HG03159 (cell line): ENCODE data around the gene ZNF84.

Experiments used
- ATAC-seq: cut with Tn5 transposase; IDR thresholded peaks from one replicate; pipeline ENCODE4 v1.9.1; 2021; ENCODE audit warnings: mild to moderate bottlenecking, moderate library complexity; ENCODE audit not compliant: unreplicated experiment

The ZNF84 gene

DNA sequence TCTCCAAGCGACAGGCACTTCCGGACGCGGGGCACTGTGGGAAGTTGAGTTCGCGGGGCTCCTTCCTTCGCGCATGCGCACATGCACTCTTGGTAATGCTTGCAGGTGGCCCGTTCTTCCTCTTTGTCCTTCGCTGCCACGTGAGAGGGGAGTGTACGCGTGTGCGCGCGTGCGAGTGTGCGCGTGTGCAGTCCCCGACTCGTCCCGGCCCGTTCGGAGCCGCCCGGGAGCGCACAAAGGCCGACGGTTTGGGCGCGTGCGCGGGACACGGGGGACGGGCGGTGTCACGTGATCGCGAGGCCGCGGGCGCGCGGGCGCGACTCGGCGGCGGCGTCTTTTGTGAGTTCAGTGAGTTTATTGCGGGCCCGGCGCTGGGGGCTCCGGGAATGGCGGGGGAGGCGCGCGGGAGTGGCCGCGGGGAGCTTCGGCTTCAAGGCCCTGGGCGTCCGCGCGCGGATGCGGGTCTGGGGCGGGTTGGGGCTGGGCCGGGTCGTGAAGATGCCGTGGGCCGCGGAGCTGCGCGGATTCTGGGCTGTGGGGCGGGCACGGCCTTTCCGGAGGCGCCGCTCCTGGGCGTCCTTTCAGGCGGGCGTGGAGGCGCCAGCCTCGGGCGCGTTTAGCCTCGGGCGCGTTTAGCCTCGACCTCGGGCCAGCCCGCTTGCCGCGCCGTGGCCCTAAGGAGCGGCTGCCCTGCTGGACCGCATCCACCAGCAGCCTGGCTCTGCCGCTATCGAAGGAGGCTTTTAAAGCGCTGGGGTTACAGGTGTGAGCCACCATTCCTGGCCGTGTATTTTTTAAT is at the start of gene ZNF84:
Gene ZNF84 (plus strand): TSS at position 303 of the 799 bp plus-strand sequence. CDS start 3,959 bp downstream, outside the sequence.
- ATAC-seq, result peak; percentile 96

DNA sequence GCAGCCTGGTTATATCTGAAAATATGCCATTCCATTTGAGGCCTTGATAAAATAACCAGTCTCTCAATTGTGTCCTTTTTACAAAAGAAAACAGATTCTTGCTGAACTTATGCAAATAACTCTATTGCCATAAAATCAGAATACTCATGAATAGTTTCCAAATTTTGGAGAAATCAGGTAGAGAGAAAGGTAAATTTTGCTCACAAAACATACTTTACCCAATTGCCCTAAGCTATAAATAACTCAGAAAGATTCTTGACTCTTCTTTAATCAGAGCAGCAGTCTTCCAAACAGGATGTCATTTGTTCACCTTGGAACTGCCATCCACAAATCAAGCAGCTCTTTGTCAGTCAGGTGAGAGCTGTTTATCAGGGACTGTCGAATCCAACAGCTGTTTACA is 38.6 kb upstream of the ZNF84 start:
- no peak for ATAC-seq

DNA sequence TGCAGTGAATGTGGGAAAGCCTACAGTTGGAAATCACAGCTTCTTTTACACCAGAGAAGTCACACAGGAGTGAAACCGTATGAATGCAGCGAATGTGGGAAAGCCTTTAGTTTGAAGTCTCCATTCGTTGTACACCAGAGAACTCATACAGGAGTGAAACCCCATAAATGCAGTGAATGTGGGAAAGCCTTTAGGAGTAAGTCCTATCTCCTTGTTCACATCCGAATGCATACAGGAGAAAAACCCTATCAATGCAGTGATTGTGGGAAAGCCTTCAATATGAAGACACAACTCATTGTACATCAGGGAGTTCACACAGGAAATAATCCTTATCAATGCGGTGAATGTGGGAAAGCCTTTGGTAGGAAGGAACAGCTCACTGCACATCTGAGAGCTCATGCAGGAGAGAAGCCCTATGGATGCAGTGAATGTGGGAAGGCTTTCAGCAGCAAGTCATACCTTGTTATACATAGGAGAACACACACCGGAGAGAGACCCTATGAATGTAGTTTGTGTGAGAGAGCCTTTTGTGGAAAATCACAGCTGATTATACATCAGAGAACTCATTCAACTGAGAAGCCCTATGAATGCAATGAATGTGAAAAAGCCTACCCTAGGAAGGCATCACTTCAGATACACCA is 26.5 kb upstream of the ZNF84 start:
- ATAC-seq, result no peak

DNA sequence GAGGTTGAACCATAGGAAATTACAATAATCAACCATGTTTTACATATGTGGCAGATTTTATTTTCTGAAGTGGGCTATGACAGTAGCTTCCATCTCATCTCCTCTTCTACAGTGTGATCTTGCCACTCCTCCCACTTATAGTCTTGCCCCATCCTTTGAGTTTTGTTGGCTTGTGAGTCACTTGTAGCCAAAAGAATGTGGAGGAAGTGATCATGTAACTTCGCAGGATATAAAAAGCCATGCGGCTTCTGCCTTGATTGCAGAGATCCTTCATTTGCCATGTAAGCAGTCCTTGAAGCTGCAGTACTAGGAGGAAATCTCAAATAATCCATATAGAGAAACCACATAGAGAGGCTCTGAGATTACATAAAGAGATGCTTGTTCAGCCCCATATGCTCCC is 13.7 kb upstream of the ZNF84 start:
- no peak for ATAC-seq

DNA sequence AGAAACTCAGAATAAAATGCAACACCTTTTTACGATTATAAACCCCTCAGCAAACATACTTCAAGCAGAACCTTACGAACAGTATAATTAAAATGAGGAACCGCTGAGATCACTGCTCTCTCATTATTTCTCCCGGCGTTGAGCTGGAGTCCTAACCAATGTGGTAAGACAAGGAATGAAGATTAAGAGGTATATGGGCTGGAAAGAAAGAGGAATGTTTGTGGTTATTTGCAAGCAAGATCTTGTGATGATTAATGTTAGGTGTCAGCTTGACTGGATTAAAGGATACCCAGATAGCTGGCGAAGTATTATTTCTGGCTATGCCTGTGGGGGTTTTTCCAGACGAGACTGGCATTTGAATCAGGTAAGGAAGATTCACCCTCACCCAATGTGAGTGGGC is 10.3 kb upstream of the ZNF84 start:
- no peak for ATAC-seq

DNA sequence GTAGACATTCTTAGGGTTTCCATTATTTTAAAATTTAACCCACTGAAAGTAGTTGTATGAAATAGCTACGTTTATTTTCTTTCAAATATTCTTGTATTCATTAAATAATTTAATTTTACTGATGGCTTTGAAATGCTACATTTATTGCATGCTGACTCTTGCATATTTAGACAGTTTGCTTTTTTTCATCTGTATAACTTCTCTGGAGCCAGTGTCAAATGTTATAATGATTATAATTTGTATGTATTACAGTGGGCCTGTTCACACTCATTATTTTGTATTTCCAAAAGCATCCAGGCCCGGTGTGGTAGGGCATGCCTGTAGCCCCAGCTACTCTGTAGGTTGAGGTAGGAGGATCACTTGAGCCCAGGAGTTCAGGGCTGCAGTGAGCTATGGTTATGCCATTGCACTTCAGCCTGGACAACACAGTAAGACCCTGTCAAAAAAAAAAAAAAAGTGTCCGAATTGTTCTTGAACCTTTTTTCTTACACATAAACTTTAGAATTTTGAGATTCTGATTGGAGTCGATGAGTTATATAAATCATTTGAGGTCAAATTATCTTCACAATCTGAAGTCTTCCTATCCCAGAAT is 905 bp downstream of the ZNF84 start:
- no peak for ATAC-seq

DNA sequence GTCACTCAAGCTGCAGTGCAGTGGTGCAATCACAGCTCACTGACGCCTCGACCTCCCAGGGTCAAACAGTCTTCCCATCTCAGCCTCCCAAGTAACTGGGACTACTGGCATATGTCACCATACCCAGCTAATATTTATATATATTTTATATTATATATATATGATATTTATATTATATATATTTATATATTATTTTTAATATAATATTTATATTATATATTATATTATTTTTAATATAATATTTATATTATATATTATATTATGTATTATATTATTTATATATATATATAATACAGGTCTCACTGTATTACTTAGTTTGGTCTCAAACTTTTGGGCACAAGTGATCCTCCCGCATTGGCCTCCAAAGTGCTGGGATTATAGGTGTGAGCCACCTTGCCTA is 9.4 kb downstream of the ZNF84 start:
- no peak for ATAC-seq

DNA sequence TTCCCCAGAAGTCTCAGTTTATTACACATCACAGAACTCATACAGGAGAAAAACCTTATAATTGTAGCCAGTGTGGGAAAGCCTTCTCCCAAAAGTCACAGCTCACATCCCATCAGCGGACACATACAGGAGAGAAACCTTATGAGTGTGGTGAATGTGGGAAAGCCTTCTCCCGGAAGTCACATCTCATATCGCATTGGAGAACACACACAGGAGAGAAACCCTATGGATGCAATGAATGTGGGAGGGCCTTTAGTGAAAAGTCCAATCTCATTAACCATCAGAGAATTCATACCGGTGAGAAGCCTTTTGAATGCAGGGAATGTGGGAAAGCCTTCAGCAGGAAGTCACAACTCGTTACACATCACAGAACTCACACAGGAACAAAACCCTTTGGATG is 20.1 kb downstream of the ZNF84 start:
- no peak for ATAC-seq

DNA sequence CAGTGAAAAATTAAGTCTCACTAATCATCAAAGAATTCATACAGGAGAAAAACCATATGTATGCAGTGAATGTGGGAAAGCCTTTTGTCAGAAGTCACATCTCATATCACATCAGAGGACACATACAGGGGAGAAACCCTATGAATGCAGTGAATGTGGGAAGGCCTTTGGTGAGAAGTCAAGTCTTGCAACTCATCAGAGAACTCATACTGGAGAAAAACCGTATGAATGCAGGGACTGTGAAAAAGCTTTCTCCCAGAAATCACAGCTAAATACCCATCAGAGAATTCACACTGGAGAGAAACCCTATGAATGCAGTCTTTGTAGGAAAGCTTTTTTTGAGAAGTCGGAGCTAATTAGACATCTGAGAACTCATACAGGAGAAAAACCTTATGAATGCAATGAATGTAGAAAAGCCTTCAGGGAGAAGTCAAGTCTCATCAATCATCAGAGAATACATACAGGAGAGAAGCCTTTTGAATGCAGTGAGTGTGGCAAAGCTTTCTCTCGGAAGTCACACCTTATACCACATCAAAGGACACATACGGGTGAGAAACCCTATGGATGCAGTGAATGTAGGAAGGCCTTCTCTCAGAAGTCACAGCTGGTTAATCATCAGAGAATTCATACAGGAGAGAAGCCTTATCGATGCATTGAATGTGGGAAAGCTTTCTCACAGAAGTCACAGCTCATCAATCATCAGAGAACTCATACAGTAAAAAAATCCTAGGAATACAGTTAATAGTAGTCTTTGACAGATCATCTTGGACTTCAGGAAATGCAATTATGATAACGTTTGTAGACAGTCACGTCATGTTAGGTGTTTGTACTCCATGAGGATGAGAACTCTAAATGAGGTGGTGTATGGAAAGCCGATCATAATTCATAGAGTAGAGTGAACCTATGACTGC is 21.1 kb downstream of the ZNF84 start:
- ATAC-seq, result no peak

DNA sequence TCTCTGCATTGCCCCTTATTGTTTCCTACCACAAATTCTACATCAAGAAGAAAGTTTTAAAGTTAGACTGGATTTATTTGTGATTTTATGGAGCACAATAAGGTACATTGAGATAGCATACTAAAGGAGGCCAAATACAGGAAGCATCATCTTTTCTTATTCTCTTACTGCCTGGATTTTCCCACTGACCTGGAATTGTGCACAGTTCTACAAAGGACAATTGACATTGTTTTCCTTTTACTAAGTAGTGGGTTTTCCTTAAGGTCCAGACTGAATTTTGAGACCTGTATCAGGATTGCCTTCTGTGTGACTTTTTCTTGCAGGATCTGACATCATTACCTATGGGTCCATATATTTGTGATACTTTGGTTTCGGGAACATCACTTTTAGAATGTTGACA is 24.6 kb downstream of the ZNF84 start:
- no peak for ATAC-seq

DNA sequence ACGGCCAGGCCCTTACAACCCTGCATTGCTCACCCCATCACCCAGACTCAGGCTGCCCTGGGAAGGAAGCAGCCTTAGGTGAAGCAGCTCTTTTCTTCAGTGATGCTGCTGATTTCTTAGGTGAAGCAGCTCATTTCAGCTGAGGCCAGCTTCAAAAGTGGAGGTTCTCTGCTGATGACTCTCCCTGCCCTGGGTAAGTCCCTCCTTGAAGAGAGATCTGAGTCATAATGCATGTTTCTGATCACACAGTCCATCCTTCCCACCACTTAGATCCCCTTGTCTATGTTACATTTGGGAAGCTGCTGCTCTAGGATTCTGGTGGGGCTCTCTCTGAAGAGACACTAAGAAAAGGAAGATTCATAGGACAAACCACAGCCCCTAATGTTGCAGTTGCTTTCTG is 26.2 kb downstream of the ZNF84 start:
- ATAC-seq, result no peak

DNA sequence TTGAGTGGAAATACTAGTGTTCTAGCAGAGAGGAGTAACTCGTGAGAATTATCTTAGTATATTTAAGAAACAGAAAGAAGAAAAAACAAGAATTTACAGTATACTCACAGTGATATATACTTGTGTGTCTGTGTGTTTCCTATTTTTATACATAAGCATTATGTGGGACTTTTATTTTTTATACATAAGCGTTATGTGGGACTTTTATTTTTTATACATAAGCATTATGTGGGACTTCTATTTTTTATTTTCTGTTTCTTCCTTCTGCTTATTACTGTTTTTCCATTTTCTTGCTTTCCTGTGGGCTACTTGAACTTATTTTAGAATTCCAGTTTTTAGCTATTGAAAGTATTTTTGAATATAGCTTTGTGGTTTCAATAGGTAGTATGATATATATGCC is 36.5 kb downstream of the ZNF84 start:
- ATAC-seq, result no peak

DNA sequence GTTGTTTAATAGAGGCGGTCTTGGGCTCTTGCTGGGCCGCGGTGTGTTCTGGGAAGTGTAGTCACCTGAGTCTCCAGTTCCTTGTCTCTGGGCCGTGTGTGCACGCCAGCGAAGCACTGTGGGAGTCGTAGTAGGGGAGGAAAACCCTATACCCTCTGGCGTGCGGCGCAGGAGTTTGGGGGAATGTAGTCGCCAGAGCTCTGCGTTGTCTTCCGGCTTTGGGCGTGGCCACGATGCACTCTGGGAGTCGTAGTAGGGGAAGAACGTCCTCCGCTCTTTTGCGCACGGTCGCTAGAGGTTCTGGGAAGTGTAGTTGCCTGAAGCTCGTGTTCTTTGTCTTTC is 42.7 kb downstream of the ZNF84 start:
- ATAC-seq, result peak; percentile 73

DNA sequence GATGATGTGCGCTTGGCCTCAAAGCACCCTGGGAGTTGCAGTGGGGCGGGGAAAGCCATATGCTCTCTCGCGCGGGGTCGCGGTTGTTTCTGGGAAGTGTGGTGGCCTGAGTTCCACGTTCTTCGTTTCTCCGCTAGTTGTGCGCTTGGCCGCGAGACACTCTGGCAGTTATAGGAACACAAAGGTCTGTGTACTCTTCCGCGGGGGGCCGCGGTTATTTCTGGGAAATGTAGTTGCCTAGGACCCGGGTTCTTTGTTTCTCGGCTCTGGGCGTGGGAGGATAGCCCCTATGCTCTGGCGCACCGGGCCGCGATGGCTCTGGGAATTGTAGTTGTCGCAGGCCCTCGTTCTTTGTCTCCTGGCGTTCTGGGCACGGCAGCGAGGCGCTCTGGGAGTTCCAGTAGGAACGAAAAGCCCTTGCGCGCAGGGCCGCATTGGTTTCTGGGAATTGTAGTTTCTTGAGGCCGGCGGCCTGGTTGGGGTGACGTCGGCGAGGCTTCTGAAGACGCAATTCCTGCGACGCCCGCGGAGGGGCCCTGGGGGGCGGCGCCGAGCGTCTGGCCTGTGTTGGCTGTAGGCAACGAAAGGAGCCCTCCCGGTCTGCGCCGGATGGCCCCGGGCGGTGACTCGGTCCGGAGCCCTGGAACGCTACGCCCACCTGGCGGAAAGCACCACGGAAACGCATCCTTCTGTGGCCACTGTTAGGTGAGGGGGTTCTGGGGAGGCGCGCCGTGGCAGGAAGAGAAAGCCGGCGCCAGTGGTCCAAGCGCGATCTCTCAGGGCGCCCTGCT is 43.3 kb downstream of the ZNF84 start, which contains the start of gene ZNF140:
Gene ZNF140 (plus strand): TSS at position 556 of the 791 bp plus-strand sequence. CDS start 398 bp downstream, outside the sequence.
- peak; percentile 72 for ATAC-seq

DNA sequence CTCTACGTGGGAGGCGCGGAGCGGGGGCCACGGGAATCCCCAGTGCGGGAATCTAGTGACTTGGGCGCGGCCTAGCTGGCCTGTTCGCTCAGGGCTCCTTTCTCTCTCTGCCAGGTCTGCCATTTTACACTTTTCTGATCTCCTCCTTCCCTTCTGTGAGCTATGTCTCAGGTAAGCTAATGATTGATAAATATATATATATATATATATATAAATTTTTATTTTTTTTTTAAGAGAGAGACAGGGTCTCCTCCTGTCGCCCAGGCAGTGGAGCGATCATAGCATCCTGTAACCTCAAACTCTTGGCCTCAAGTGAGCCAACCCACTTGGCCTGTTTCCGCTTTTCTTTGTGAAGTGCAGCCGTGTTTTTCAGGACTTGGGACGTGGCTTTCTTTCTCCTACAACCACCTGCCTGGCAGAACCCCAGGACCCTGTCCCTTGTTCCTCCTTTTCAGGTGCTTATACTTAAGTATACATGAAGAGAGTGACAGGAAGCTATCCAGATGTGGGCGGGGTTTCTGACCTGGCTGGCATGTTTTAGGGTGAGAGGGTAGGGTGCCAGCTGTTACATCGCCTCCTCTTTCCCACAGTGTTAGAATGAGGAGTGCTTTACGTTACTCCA is 44.0 kb downstream of the ZNF84 start:
- no peak for ATAC-seq

DNA sequence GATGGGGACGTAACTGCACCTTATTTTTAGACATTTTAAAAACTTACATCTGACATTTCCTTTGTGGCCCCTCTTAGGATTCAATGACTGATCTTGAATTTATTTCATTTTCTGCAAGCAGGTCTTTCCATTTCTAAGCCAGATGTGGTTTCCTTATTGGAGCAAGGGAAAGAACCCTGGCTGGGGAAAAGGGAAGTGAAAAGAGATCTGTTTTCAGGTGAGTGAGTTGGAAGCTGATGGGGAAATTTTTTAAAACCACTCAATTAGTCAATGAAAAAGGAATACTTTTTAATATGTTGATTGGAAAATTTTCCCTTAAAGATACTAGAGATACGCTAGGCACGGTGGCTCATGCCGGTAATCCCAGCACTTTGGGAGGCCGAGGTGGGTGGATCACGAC is 46.0 kb downstream of the ZNF84 start:
- ATAC-seq, result no peak

DNA sequence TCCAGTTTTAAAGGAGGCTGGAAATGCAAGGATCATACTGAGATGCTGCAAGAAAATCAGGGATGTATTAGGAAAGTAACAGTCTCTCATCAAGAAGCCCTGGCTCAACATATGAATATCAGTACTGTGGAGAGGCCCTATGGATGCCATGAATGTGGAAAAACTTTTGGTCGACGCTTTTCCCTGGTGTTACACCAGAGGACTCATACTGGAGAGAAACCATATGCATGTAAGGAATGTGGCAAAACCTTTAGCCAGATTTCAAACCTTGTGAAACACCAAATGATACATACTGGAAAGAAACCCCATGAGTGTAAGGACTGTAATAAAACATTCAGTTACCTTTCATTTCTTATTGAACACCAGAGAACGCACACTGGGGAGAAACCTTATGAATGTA is 68.3 kb downstream of the ZNF84 start:
- no peak for ATAC-seq

DNA sequence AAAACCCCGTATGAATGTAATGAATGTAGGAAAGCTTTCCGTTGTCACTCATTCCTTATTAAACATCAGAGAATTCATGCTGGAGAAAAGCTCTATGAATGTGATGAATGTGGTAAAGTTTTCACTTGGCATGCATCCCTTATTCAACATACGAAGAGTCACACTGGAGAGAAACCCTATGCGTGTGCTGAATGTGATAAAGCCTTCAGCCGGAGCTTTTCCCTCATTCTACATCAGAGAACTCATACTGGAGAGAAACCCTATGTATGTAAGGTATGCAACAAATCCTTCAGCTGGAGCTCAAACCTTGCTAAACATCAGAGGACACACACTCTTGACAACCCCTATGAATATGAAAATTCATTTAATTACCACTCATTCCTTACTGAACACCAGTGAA is 68.9 kb downstream of the ZNF84 start:
- no peak for ATAC-seq

DNA sequence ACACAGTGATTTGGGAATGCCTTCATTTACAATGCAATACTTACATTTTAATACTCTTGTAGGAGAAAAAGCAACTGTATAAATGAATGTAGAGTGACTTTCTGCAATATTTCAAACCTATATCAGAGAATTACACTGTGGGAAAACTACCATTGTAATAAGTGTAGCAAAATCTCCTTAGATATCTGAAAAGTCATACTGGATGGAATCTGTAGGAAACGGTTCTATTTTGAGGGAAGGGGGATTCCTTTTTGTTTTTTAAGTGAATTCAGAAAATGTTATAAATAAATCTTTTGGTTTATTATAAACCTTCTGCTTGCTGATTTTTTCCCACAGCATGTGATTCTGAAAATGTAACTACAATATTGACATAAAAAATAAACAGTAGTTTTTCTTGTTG is 69.8 kb downstream of the ZNF84 start:
- no peak for ATAC-seq

DNA sequence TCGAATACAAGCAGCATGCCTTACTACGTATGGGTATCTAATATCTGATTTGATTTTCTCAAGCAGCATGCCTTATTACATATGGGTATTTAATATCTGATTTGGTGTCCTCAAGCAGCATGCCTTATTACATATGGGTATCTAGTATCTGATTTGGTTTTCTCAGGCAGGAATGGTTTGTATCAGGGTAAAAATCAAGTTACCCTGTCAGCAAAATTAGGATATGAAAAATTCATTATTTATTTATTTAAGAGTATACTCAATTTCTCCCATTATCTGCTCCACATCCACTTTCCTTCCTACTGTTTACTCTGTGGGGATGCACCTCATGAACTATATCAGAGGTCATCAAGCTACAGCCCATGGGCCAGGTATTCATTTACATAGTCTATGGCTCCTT is 70.8 kb downstream of the ZNF84 start:
- ATAC-seq, result no peak
